Measurements from ENCODE around the gene NSUN7.

Gene NSUN7

DNA sequence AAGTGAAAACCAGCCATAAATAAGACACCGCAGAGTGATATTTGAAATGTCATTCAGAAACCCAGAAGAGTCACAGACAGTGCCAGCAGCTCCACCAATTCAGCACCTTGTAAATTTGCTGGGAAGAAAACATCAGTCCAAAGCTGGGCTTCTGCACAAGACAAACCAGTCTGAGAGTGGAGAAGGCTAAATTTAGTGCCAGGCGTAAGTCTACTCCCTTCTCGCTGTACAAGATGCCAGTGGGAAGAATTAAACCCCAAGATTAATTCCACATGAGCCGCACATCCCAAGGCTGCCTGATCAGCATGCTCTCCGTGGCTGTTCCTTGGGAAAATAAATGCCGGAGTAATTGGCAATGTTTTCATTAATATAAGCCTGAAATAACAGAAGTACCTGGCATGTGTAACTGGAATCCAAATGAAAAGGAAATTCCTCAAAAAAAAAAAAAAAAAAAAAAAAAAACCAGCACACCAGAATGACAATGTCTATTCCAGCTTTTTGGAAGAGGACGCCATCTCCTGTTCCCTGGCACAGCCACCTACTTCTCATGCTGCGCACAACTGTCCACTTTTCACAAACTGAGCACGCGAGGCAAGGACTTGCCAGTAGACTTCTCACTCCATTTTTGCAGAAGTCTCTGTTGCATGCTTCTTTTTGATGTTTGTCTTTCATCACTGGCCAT lies 95.5 kb downstream of the NSUN7 start:
- no peak for DNase-seq (ENCODE audit: low read depth in 1 of 2, low spot score in 1 of 2)

DNA sequence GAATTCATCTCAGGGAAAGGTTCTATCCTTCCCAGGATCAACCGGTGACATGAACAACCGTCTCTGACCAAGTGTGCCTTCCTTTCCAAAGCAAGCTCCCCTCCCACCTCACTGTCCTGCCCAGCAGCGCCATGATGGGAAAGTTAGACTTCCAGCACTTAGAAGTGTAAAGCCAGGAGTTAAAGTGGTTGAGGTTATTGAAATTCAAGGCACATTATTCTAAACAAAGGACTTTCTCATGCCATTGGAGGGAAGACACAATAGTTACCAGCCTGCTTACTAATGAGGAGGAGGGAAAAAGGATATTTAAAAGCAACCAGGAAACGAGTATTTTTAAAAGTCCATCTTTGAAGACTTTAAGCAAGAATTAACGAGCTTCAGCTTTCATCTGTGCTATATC lies 96.8 kb downstream of the NSUN7 start:
- DNase-seq (ENCODE audit: low read depth in 1 of 2, low spot score in 1 of 2): no peak

DNA sequence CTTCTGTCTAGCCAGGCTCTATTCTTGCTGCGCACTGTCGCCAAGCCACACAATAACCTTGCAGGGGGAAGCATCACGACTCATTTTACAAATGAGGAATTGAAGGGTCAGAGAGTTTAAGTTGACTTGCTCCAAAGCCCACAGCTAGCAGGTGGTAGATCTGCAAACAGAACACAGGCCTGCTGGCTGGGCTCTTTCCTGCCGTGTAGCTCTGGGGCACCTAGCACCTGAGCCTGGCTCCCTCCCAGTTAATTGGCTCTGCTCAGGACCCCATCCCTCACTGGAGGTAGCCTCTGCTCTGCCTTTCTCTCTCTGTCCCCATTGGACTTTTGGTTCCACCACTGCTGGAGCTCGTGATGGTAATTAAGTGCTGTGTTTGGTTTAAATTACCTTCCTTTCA lies 98.5 kb downstream of the NSUN7 start:
- DNase-seq (ENCODE audit: low read depth in 1 of 2, low spot score in 1 of 2): no peak

DNA sequence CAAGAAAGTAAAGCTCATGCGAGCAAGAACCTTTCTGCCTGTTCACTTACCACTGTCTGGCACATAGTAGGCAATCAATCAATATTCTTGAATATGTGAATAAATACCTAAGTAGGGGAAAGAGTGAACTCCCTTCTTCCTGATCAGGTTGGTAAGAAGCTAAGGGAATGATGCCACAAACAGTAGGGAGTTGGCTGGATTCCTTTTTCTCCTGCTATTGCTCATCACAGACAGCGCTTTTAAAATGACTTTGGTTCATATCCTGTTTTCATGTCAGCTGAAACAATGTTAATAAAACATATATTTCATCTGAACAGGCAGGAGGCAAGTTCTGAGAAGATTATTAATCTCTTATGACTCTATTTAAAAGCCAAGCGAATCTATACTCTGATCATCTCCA lies 99.2 kb downstream of the NSUN7 start:
- no peak for DNase-seq (ENCODE audit: low read depth in 1 of 2, low spot score in 1 of 2)

DNA sequence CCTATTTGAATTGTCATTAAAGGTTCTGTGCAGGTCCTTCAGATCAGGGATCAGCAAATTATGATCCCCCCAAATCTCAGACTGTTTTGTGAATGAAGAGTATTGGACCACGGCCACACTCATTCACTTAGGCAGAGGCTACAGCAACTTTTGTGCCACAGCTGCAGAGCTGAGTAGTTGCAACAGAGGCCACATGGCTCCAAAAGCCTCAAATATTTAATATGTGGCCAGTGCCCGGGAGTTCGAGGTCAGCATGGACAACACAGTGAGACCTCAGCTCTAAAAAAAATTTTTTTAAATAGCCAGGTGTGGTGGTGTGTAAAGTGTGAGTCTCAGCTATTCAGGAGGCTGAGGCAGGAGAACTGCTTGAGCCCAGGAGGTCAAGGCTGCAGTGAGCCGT lies 100.7 kb downstream of the NSUN7 start:
- no peak for DNase-seq (ENCODE audit: low read depth in 1 of 2, low spot score in 1 of 2)

DNA sequence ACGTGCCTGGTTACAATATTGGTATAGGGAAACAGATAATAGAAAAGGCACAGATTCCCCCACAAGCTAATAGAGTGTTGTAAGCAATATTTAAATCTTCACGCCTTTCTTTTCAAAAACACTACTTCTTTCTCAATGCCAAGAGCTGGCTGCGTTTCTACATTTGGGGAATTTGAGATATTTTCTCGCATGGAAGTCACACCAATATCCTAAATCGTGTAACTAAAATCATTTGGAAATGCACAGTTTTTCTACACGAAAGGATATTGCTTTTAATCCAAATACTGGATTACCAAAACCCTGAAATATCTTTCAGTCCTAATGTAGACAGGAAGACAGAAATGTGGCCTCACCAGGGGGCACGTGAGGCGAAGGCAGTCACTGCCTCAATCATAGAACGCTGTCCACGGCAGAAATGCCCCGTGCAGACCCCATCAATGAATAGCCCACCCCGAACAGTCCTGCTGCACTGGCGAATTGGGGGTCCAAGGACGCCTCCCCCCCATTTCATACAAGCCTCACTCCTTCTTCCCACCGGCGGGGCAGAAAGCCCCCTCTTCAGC lies 106.6 kb downstream of the NSUN7 start:
- DNase-seq (ENCODE audit: low read depth in 1 of 2, low spot score in 1 of 2): no peak

DNA sequence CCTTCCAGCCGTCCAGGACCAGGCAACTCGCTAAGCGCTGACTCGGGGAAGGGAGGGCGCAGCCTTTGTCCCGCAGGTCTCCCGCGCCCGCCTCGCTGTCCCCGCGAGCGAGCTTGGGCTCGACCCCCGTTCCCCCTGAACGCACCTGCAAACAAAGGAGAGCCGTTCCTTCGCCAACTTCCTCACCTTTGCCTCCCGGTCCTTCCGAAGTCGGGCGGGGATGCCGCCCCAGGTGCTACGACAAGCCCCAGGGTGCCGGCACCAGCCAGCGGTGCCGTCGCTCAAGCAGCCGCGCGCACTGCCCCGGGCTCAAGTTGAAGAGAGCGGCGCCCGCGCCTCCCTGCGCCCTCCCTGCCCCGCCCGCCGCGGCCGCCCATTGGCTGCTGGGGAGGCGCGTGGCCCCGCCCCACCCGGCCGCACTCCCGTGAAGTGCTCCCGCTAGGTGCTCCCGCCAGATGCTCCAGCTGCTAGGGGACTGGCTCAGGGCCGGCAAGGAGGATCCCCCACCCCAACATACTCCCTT lies 107.1 kb downstream of the NSUN7 start:
- peak in 1 of 2 donors; percentile 50 for DNase-seq (ENCODE audit: low read depth in 1 of 2, low spot score in 1 of 2)

DNA sequence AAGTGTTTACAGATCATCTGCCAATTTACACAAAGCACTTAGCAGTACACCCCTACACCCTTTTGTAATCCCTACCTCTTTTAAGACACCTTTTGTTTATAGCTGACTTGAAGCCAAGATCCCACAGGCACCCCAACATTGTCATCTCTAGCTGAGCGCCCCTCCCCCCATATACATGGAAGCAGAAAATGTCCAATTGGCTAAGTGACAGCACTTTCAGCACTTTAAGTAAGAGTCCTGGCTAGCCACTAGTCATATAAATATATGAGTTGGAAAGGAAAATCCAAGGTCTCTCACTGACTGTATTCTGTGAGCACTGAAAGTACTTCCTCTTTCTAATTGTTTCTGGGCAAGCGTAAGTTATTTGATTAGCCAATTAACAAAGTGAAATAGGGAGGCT lies 108.2 kb downstream of the NSUN7 start:
- DNase-seq (ENCODE audit: low read depth in 1 of 2, low spot score in 1 of 2): no peak

DNA sequence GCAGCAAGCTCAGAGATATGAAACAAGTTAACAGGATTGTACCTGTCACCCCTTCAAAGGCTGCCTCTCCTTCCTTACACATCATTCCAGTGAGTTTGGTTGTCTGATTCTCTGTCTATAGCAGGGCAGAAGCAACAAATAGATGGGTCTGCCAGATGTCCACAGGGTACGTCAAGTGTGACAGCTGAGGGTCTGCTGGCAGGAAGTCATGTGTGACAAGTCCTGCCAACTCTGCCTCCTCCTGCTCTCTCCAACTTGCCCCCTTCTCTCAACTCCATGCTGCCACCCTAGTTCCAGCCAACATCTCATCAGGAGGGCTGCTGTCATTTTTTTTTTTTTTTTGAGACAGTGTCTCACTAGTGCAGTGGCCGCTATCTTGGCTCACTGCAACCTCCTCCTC lies 109.2 kb downstream of the NSUN7 start:
- no peak for DNase-seq (ENCODE audit: low read depth in 1 of 2, low spot score in 1 of 2)
